HL-60 (cell line): ENCODE measurements around the gene GRAMD2B.

ENCODE experiments used
- CTCF ChIP-seq: IDR thresholded peaks from one replicate; pipeline ENCODE4 v1.5.1; 2011; ENCODE audit warnings: low read length, control low read depth, inconsistent platforms; ENCODE audit not compliant: insufficient read depth
- GABPA ChIP-seq: IDR thresholded peaks from 2 replicates; pipeline ENCODE4 v1.6.1; 2012; ENCODE audit warnings: low read depth
- POLR2AphosphoS5 ChIP-seq: IDR thresholded peaks from 2 replicates; pipeline ENCODE4 v1.6.1; 2012; ENCODE audit warnings: low read depth
- REST ChIP-seq: IDR thresholded peaks from 2 replicates; pipeline ENCODE4 v1.6.1; 2012; ENCODE audit warnings: low read depth; ENCODE audit not compliant: insufficient replicate concordance
- SPI1 ChIP-seq: IDR thresholded peaks from 2 replicates; pipeline ENCODE4 v1.6.1; 2012; ENCODE audit warnings: low read depth, mild to moderate bottlenecking, borderline replicate concordance

DNA sequence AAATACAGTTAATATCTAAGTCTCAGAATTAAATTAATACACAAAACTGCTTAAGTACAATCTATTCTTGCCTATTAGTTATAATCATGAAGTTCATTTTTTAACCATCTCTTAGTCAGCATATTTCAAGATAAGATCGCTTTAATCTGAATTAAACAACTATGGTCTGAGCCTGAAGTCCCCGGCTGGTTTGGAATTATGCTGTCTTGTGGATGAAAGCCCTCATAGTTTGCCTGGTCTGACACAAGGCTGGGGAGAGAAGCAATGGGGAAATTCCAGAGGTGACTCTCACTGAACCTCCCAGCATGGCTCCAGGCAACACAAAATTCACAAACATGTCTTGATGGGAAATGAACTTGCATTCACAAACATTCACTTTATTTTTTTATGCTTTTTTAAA lies 28.0 kb upstream of the GRAMD2B start:
- no peak for TF ChIP-seq CTCF
- no peak for TF ChIP-seq REST
- no peak for TF ChIP-seq GABPA
- TF ChIP-seq POLR2AphosphoS5, result no peak
- TF ChIP-seq SPI1, result no peak
